ENCODE results near the gene MTHFSD. TPM values are rescaled to one million over a fixed set of nuclear protein-coding genes. Genes with fewer than 3 reads are reported as not detected.

The MTHFSD gene
- total RNA-seq, 2 experiments from 2014 or later: 28.7 to 29.1 TPM

DNA sequence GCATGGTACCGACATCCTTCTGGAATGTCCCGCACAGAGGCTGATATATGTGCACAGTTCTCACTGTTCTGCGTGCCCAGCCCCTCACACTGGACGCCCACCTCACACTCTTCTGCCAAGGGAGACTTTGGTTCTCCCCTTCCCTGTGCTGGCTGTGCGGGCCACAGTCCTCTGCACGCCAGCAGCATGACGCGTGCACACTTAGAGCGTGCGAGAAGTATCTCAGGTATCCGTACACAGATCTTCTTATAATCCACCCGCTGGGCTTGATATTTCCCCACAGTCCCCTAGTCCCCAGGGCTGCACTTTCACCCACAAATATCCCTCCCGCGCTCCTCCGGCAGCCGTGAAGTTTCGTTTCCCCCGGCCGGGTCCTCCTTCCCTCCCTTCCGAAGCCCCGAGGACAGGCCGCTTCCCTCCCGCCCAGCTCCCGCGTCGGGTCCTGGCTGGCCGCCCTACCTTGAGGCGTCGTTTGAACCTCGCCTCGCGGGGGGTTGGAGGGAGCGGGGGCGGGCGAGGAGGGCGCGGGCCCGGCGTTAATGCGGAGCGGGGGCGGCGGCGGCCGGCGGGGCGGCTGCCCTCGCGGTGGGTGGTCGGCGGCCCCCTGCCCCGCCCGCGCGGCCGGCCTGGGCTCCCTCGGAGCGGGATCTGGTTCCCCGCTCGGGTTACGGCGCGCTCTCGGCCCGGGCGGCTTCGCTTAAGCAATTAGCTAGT lies 49.7 kb downstream of the MTHFSD start:
- Mint-ChIP-seq H3K9me3 (no peaks in the 10 kb centered on the region), H3K27me3 (peaks cover 81% of the 10 kb centered on the region), H3K36me3 (ENCODE audit: low read depth) (no peaks in the 10 kb centered on the region), H3K27ac (no peak overlapping the region), H3K4me3 (no peak overlapping the region), H3K4me1 (peaks cover 16% of the 10 kb centered on the region)
- ChIA-PET CTCF (no interaction called here), POLR2A (no interaction called here)
- no peak for DNase-seq

DNA sequence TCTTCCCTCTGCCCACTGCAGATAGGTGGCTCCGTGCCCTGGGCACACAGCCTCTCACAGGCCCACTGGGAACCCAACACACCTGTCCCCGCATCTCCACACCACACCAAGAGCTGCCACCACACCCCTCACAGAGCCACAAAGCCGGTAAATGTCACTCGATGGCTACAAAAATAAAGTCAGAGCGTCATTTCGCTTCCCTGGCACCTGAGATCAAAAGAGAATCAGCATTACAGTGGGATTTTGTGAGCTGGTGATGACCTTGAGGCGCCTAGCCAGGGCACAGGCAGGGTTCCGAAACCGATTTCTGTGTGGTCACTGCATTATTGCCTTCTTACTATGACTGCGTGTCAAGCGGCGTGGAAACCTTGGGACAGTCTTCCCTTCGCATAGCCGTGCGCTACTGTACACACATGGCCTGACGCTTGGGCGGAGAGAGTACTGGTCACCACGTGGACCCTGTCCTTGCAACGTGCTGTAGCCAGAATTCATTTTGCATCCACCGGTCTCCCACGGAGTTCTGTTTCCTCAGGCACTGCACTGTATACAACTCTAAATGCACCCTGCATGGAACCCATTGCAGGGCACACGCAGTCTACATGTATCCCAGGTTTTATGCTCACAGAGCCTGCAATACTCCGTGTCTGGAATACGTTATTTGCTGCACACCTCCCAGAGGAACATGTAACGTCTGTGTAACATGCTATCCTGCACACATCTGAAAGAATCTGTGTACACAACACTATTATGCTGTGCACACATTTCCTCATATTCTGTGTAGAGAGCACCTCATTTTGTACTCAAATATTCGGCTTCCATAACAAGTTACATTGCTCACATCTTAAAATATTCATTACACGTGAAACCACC lies 50.5 kb downstream of the MTHFSD start:
- no peak for DNase-seq
- Mint-ChIP-seq H3K27me3 (peaks cover 88% of the 10 kb centered on the region), H3K9me3 (no peaks in the 10 kb centered on the region), H3K36me3 (ENCODE audit: low read depth) (no peaks in the 10 kb centered on the region), H3K4me3 (no peak overlapping the region), H3K4me1 (peaks cover 16% of the 10 kb centered on the region), H3K27ac (no peak overlapping the region)
- ChIA-PET CTCF (no interaction called here), POLR2A (no interaction called here)

DNA sequence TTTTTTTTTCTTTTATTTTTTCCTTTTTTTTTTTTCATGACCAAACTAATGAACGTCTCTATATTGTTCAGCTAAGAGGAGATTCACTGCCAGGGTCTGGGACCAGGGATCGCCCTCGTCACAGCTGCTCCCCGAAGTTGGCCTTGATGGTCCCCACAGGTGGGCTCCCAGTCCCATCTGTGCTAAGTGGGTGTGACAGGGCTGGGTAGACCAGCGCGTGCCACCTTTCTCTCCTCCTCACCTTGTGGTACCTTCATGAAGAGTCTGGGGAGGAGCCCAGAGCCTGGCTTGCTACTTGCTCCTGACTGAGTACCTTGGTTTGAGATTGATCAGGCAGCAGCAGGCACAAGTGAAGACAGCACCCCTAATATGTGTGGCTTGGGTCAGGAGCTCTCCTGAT lies 51.2 kb downstream of the MTHFSD start:
- no peak overlapping the region for H3K4me3 Mint-ChIP-seq
- no peak for DNase-seq

DNA sequence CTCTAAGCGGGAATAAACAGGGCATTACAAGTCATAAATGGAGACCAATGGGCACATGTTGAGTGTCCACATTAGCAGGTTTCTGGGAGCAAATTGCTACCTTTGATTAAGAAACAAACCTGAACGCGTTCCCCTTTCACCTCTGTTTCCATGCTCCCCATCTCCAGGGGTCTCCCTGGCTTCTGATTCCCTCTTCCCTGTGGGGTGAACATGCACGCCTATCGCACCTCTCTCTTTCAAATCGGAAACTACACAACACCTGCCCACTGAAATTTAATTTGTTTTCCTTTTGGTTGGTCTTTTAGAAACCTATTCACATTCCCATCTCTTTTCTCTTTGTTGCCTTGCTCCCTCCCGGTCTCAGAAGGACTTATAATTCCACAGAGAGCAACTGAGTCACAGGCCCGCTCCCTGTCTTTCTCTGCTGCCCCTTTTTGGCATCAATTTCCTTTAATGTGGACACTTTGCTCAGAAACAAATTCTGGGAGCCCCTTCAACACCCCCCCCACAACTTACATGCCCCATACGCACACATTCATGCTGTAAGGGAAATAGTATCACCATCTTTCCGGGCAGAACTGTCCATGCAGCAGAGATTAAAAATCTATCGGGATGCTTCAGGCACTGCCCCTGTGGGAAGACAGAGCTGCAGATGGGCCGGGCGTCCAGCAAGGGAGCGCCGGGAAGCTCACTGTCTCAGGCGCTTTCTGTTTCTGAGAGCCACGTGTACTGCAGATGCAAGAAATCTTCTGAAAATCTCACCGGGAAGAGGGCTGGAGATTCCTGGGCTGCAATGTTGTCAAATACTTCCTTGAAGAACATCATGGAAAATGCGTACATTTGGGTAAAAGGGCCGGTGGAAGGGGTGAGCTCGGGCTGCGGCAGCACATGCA lies 51.9 kb downstream of the MTHFSD start:
- ChIA-PET CTCF (no interaction called here), POLR2A (no interaction called here)
- H3K9me3 Mint-ChIP-seq: no peaks in the 10 kb centered on the region
- no peak overlapping the region for H3K4me3 Mint-ChIP-seq
- peaks cover 11% of the 10 kb centered on the region for H3K4me1 Mint-ChIP-seq
- DNase-seq: no peak
- H3K27me3 Mint-ChIP-seq: peaks cover 90% of the 10 kb centered on the region
- H3K27ac Mint-ChIP-seq: no peak overlapping the region
- no peaks in the 10 kb centered on the region for H3K36me3 Mint-ChIP-seq (ENCODE audit: low read depth)

More for the DNA sequence above, 51.2 kb downstream of the MTHFSD start:
- no peaks in the 10 kb centered on the region for H3K36me3 Mint-ChIP-seq (ENCODE audit: low read depth)
- ChIA-PET CTCF (no interaction called here), POLR2A (no interaction called here)
- peaks cover 11% of the 10 kb centered on the region for H3K4me1 Mint-ChIP-seq
- H3K27me3 Mint-ChIP-seq: peaks cover 88% of the 10 kb centered on the region
- H3K9me3 Mint-ChIP-seq: no peaks in the 10 kb centered on the region
- no peak overlapping the region for H3K27ac Mint-ChIP-seq

DNA sequence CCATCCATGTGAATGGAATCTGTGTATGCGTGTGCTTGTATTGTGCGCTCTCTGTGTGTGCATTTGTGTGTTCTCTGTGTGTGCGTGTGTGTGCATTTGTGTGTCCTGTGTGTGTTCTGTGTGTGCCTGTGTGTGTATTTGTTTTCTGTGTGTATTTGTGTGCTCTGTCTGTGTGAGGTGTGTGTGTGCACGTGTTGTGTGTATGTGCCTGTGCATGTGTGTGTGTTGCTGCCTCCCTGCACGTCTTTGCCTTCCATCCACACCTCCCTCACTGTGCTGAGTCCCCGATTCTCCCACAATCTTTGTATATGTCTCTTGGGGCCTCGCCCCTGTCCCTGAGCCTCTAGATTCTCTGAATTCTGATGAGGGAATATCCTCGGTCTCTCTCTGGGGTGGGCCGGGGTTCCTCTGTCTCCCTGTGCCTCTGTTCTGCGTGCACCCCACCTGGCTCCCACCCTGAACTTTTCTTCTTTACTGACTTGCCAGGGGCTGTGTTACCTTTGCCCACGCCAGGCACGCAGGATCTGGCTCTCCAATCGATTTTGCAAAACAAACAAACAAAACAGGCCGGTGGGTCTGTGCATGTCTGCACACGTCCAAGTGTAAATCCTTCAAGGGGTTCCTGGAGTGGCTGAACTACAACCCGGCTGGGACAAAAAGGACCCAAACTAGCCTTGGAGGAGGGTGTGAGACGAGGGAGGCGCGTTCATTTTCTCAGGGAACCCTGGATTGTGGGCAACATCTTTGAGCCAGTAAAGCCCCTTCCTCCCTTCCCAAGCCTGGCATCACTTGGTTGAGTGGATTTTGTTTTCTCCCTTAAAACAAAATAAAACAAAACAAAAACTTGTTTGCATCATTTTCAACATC lies 52.8 kb downstream of the MTHFSD start:
- peaks cover 86% of the 10 kb centered on the region for H3K27me3 Mint-ChIP-seq
- ChIA-PET POLR2A (no interaction called here), CTCF (no interaction called here)
- H3K4me1 Mint-ChIP-seq: peaks cover 6% of the 10 kb centered on the region
- no peak for DNase-seq
- no peak overlapping the region for H3K27ac Mint-ChIP-seq
- H3K4me3 Mint-ChIP-seq: no peak overlapping the region
- no peaks in the 10 kb centered on the region for H3K36me3 Mint-ChIP-seq (ENCODE audit: low read depth)
- H3K9me3 Mint-ChIP-seq: no peaks in the 10 kb centered on the region

DNA sequence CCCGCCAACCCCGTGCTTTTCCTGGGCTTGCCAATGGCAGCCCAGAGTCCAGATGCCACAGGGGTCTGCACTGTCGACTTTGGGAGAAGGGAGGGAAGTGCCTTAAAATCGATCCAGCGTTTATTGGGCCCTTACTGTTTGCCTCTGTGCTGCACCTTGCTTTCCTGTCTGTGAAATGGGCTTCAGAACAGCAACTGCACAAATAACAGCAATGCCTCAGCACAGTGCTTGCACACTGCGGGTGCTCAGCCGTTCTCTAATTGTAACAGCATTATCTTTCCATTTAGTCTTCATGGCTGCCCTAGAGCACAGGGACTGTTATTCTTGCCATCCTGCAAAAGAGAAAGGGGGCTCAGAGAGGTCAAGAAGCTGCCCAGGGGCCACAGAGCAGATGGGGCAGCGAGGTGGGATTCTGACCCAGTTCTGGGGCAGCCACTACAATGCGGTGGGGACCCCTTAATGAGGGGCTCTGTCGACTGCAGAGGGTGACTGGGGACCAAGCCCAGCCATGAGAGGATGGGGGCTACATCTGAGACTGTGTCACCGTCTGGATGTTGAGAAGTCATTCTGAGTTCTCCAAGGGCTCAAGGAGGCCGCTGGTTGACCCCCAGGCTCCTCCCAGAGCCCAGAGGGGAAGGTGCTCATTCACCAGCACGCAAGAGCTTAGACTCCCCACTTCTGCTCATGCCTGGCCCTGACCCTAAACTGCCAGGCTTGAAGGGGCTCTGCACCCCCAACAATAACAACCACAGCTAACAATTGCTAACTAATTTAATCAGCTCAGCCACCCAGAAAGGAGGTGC lies 54.1 kb downstream of the MTHFSD start:
- ChIA-PET POLR2A (no interaction called here), CTCF (interaction anchor here (1.1 kb wide), 1 partner anchor 63 kb away, joined by 3 read pairs; no protein-coding TSS in a partner anchor)
- Mint-ChIP-seq H3K4me1 (peaks cover 4% of the 10 kb centered on the region), H3K36me3 (ENCODE audit: low read depth) (no peaks in the 10 kb centered on the region), H3K27me3 (peaks cover 84% of the 10 kb centered on the region), H3K4me3 (no peak overlapping the region), H3K9me3 (no peaks in the 10 kb centered on the region), H3K27ac (no peak overlapping the region)
- DNase-seq: no peak

DNA sequence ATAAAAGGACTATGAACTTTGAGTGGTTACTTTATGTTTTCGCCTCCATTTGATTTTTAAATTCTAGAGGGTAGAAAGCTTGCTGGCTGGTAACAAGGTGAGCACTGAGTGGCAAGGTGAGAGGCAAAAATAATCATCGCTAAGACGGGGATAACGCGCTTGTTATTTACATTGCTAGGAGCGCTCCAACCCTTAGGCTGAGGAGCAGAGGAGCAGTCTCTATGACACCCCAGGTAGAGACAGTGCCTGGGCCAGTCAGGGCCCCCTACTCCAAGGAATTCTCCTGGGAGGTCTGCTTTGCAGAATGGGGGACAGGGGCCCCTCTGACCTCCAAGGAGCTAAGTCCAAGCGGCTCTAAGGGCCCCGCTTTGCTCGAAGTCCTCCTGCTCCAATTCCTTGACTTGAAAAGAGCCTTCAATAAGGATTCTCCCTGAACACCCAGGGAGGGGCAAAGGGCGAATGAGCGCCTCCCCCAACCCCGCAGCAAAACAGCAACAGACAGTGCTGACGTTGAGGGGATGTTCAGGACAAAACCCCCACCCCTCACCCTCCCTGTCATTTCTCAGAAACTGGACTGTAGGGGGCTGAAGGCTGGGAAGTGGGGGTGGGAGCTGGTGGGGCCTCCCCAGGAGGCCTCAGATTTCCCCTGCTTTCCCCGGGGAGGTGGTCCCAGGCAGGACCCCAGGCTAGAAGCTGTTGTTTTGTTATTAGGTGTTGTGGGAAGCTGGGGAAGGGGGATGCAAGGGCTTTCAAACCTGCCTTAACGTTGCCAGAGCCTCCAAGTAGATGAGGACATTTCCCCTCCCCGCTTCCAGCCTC lies 54.9 kb downstream of the MTHFSD start:
- no peak for DNase-seq
- POLR2A ChIA-PET: no interaction called here
- Mint-ChIP-seq H3K9me3 (no peaks in the 10 kb centered on the region), H3K27ac (no peak overlapping the region), H3K27me3 (peaks cover 88% of the 10 kb centered on the region), H3K36me3 (ENCODE audit: low read depth) (no peaks in the 10 kb centered on the region), H3K4me1 (peaks cover 1% of the 10 kb centered on the region), H3K4me3 (no peak overlapping the region)
- CTCF ChIA-PET: interaction anchor here (1.1 kb wide), 1 partner anchor 64 kb away, joined by 3 read pairs; no protein-coding TSS in a partner anchor

DNA sequence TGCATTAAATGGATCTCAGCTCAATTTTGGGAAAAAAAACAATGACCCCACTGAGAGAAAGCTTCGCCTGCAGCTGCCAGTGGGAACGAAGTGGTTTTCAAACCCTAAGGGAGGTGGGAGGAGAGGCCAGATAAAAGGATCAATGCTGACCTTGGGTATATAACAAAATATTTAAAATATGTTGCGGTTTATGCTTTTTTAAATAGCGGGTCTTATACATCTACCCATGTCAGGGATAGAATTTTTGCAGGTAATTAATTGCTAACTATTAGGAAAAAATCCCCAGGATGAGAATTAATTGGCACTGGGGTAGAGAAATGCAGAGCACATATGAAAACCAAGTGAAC lies 55.6 kb downstream of the MTHFSD start:
- ChIA-PET CTCF (no interaction called here), POLR2A (no interaction called here)
- no peak overlapping the region for H3K4me3 Mint-ChIP-seq
- DNase-seq: no peak
- no peaks in the 10 kb centered on the region for H3K4me1 Mint-ChIP-seq
- H3K27me3 Mint-ChIP-seq: peaks cover 86% of the 10 kb centered on the region
- no peak overlapping the region for H3K27ac Mint-ChIP-seq
- H3K9me3 Mint-ChIP-seq: no peaks in the 10 kb centered on the region
- H3K36me3 Mint-ChIP-seq (ENCODE audit: low read depth): no peaks in the 10 kb centered on the region

DNA sequence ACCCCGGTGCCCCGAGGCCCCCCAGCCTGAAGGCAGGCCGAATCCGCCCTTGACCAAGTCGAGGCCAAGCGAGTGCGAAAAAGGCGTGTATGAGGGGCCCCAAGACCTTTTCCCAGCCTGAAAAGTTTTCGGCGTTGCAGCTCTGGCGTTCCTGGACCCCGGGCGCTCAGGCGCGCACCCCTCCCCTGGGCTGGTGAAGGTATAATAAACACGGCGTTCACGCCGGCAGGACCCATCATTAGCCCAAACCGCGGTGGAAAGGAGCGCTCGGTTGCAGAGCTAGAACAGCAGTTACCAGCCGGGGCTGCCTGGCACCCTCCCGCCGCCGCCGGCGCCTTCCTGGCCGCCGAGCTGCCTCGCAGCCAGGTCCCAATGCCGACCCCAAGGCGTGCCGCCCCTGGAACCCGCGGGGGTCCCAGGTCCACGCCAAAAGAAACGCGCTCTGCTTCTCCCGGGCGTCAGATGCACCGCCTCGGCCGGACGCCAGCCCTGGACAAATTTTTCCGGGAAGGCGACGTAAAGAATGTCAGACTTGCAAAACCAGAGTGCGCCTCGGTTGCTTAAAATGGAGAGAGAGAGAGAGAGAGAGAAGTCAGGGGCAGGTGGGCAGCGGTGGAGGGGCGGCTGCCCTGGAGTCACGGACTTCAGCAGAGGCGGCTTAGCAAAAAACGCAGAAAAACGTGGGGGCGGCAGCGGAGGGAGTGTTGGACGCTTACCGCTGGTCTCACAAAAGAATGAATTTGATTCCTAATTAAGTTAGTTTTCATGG lies 56.2 kb downstream of the MTHFSD start:
- Mint-ChIP-seq H3K4me1 (no peaks in the 10 kb centered on the region), H3K36me3 (ENCODE audit: low read depth) (no peaks in the 10 kb centered on the region), H3K27me3 (peaks cover 85% of the 10 kb centered on the region), H3K27ac (no peak overlapping the region), H3K9me3 (no peaks in the 10 kb centered on the region), H3K4me3 (no peak overlapping the region)
- no peak for DNase-seq
- ChIA-PET POLR2A (no interaction called here), CTCF (no interaction called here)

DNA sequence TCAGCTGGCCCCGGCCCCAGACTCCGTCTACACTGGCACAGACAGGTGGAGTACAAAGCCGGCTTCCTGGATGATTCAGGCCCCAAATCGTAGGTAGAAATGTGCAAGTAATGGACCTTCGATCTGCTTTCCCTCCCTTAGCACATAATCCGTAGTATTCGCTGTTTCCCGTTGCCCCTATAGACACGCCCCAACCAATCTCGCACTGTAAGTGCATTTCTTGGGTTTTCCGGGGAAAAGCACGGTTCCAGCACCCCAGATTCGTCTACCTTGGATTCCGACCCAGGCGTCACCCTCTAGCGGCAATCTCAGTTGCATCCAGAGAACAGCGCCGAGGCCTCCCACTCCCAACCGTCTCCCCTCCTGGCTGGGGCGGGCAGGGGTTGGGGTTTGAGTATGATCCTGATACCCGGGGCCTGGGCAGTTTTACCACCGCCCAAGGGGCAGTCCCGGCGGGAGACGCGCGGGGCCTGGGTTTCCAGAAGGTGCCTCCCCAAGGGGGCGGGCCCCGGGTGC lies 56.8 kb downstream of the MTHFSD start:
- H3K27ac Mint-ChIP-seq: peak overlapping the region; percentile 50
- CTCF ChIA-PET: no interaction called here
- H3K36me3 Mint-ChIP-seq (ENCODE audit: low read depth): no peaks in the 10 kb centered on the region
- H3K27me3 Mint-ChIP-seq: peaks cover 83% of the 10 kb centered on the region
- H3K4me3 Mint-ChIP-seq: peak overlapping the region; percentile 27
- no peak for DNase-seq
- no peaks in the 10 kb centered on the region for H3K9me3 Mint-ChIP-seq
- no peaks in the 10 kb centered on the region for H3K4me1 Mint-ChIP-seq
- POLR2A ChIA-PET: no interaction called here
